IMR-90 (cell line): ENCODE measurements around the gene GSS.

Source experiments
- CEBPB ChIP-seq: IDR thresholded peaks from 2 replicates; pipeline ENCODE4 v1.6.1; 2012; ENCODE audit warnings: low read depth, low read length, improper control_type of control experiment
- CHD1 ChIP-seq: IDR thresholded peaks from 2 replicates; pipeline ENCODE4 v1.6.1; 2012; ENCODE audit warnings: low read depth, low read length, improper control_type of control experiment
- CTCF ChIP-seq: conservative IDR thresholded peaks from 2 replicates; pipeline ENCODE4 v1.5.1; 2012; ENCODE audit warnings: mild to moderate bottlenecking, low read depth, low read length, improper control_type of control experiment
- ELK1 ChIP-seq: fragments of 150-350 bp; IDR thresholded peaks from 2 replicates; pipeline ENCODE4 v1.6.1; 2016; ENCODE audit warnings: low read depth, mild to moderate bottlenecking, low read length, moderate library complexity, borderline replicate concordance
- FOS ChIP-seq: fragments of 150-350 bp; IDR thresholded peaks from 2 replicates; pipeline ENCODE4 v1.6.1; 2016; ENCODE audit warnings: low read depth, low read length
- MAFK ChIP-seq: IDR thresholded peaks from 2 replicates; pipeline ENCODE4 v1.6.1; 2012; ENCODE audit warnings: low read depth, low read length, improper control_type of control experiment
- MAZ ChIP-seq: IDR thresholded peaks from 2 replicates; pipeline ENCODE4 v1.6.1; 2012; ENCODE audit warnings: low read depth, mild to moderate bottlenecking, low read length, improper control_type of control experiment, moderate library complexity, borderline replicate concordance
- MXI1 ChIP-seq: IDR thresholded peaks from 2 replicates; pipeline ENCODE4 v1.6.1; 2012; ENCODE audit warnings: low read depth, mild to moderate bottlenecking, low read length, moderate library complexity, borderline replicate concordance
- POLR2A ChIP-seq: IDR thresholded peaks from 2 replicates; pipeline ENCODE4 v1.6.1; 2012; ENCODE audit warnings: mild to moderate bottlenecking, low read depth, low read length
- RAD21 ChIP-seq: IDR thresholded peaks from 2 replicates; pipeline ENCODE4 v1.6.1; 2012; ENCODE audit warnings: low read length, improper control_type of control experiment
- RFX5 ChIP-seq: IDR thresholded peaks from 2 replicates; pipeline ENCODE4 v1.8.0; 2012; ENCODE audit warnings: low read depth, mild to moderate bottlenecking, low read length, moderate library complexity
- SMC3 ChIP-seq: fragments of 150-350 bp; IDR thresholded peaks from 2 replicates; pipeline ENCODE4 v1.6.1; 2016; ENCODE audit warnings: low read depth, mild to moderate bottlenecking, antibody characterized with exemption, low read length, moderate library complexity
- USF2 ChIP-seq: fragments of 150-350 bp; IDR thresholded peaks from 2 replicates; pipeline ENCODE4 v1.6.1; 2017; ENCODE audit warnings: mild to moderate bottlenecking, antibody characterized with exemption, low read length, low read depth

- no peak for TF ChIP-seq POLR2A
- no peak for TF ChIP-seq CTCF
- TF ChIP-seq CHD1 = no peak
- no peak for TF ChIP-seq MAZ
- TF ChIP-seq RFX5 = no peak
- TF ChIP-seq MXI1 = no peak
- TF ChIP-seq FOS = no peak
- TF ChIP-seq RAD21 = no peak
- no peak for TF ChIP-seq CEBPB
- TF ChIP-seq ELK1 = no peak
- no peak for TF ChIP-seq SMC3
- no peak for TF ChIP-seq MAFK
- no peak for TF ChIP-seq USF2
Measured at GRCh38 chr20:35004051-35004725, 48.6 kb upstream of the GSS start.
